GM19351 (cell line): ENCODE results near the gene TERB1.

Experiments used
- ATAC-seq: cut with Tn5 transposase; IDR thresholded peaks from one replicate; pipeline ENCODE4 v1.9.1; 2021; ENCODE audit warnings: mild to moderate bottlenecking, moderate library complexity; ENCODE audit not compliant: unreplicated experiment

Gene TERB1

GRCh38 chr16:66705790-66706505, 95.4 kb downstream of the TERB1 start:
- ATAC-seq = no peak
